IgD-negative memory B cell (primary cell): Measurements from ENCODE around the gene ZCCHC10. TPM values are rescaled to one million over a fixed set of nuclear protein-coding genes. Genes with fewer than 3 reads are reported as not detected.

Experiments used
- polyA plus RNA-seq: library from polyadenylated mRNA; unstranded; fragments of 300-500 nt; fragmentation: Illumina TruSeq; gene quantifications from one replicate; pipeline ENCODE4 v1.2.3, GENCODE V29; 2021

The ZCCHC10 gene
- polyA plus RNA-seq, 1 donor from 2014 or later = 84.6 TPM

Other genes starting within 250 kb of the ZCCHC10 start
- 1.1 TPM for gene SEPTIN8, start 249.3 kb downstream of the ZCCHC10 start, polyA plus RNA-seq
- not detected for gene SOWAHA, start 213.2 kb downstream of the ZCCHC10 start, polyA plus RNA-seq
- gene SHROOM1, start 195.9 kb downstream of the ZCCHC10 start, polyA plus RNA-seq = 0.70 TPM
- not detected for gene GDF9, start 160.1 kb downstream of the ZCCHC10 start, polyA plus RNA-seq
- 552 TPM for gene UQCRQ, start 159.9 kb downstream of the ZCCHC10 start, polyA plus RNA-seq
- 1.4 TPM for gene LEAP2, start 152.9 kb downstream of the ZCCHC10 start, polyA plus RNA-seq
- 28.5 TPM for gene AFF4, start 62.9 kb downstream of the ZCCHC10 start, polyA plus RNA-seq
- gene HSPA4, start 25.5 kb upstream of the ZCCHC10 start, polyA plus RNA-seq = 69.5 TPM